ACC112 (cell line): ENCODE data around the gene MUC4.
"Not testable (repeated sequence)": the region's sequence is repeated elsewhere in the genome, so short reads cannot be mapped to it uniquely, and the experiment has no call there.

Source experiments
- H2AFZ ChIP-seq: fragments of 200-600 bp; sonication (generic); one replicate; pipeline ENCODE4 v1.6.0; 2017; ENCODE audit warnings: antibody characterized with exemption, low read length; ENCODE audit not compliant: unreplicated experiment
- H3K27ac ChIP-seq: fragments of 200-600 bp; sonication (generic); 2 replicates; pipeline ENCODE4 v1.5.1; 2014; ENCODE audit warnings: low read depth, mild to moderate bottlenecking, antibody characterized with exemption, low read length, moderate library complexity
- H3K27me3 ChIP-seq: fragments of 200-600 bp; sonication (generic); 2 replicates; pipeline ENCODE4 v1.6.1; 2014; ENCODE audit warnings: mild to moderate bottlenecking, antibody characterized with exemption, low read length, moderate library complexity, mixed read lengths; ENCODE audit not compliant: insufficient read depth
- H3K36me3 ChIP-seq: fragments of 200-600 bp; sonication (generic); 2 replicates; pipeline ENCODE4 v1.6.1; 2016; ENCODE audit warnings: mild to moderate bottlenecking, antibody characterized with exemption, low read length, moderate library complexity, mixed read lengths; ENCODE audit not compliant: insufficient read depth
- H3K4me1 ChIP-seq: fragments of 200-600 bp; sonication (generic); one replicate; pipeline ENCODE4 v1.6.1; 2016; ENCODE audit warnings: low read length, mixed read lengths; ENCODE audit not compliant: insufficient read depth, unreplicated experiment, control insufficient read depth
- H3K4me3 ChIP-seq: fragments of 200-600 bp; sonication (generic); 2 replicates; pipeline ENCODE4 v1.5.1; 2014; ENCODE audit warnings: mild to moderate bottlenecking, low read depth, low read length
- H3K79me2 ChIP-seq: fragments of 200-600 bp; sonication (generic); one replicate; pipeline ENCODE4 v1.6.0; 2016; ENCODE audit warnings: low read length; ENCODE audit not compliant: control insufficient read depth, unreplicated experiment, insufficient read depth

MUC4 gene

DNA sequence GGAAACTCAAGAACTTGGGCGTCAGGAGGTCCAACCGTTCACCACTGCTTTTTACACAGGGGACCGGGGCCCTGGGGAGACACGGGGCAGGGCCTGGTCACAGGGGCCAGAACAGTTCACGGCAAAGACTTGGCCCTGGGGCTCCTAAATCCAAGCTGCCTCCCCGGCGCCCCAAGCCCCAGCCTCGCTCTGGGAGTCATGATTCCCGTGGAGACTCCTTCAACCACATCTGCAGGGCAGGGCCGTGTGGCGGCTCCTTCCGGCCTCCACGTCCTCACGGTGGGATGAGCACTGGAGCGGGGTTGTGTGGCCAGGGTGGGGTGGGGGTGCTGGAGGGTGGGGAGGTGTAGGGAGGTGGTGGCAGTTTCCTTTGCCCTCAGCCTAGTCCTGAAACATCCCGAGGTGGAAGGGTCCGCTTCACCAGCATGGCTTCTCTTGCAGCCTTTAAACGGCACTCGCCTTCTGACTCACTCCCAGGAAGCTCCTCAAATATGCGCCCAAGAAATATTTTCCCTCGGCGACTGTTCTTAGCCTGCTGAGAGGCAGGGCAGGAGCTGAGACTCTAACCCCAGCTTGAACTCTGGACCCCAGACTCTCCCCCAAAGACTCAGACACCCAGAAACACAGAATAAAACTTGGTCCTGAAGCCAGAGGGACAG, 1.8 kb downstream of the MUC4 start:
- no peak overlapping the region for H2AFZ ChIP-seq

DNA sequence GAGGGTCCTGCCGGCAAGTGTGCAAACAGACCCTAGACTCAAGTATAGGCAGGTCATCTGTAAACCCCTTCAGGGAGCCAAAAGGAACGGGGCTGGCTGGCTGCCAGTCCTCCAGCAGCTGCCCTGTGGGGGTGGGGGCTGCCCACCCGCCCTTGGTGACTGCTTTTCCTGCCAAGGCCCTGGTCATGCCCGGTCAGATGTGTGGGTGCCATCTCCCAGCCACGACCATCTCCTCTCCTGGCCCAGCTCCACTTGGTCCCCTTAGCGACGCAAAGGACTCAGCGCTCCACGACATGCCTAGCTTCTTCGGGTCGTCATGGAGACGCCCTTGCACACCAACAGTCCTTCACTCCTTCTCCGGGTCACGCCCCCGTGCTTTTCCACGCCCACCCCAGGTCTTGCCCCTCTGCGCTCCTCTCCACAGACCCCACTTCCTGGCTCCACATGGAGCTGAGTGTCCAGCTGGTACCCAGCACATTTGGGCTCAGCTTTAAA, 2.4 kb downstream of the MUC4 start:
- Histone ChIP-seq H3K27me3 (peaks cover 32% of the 10 kb centered on the region), H3K36me3 (no peaks in the 10 kb centered on the region), H3K4me1 (no peaks in the 10 kb centered on the region), H3K79me2 (no peaks in the 10 kb centered on the region), H3K4me3 (no peak overlapping the region), H3K27ac (no peak overlapping the region), H2AFZ (no peak overlapping the region)

More for the DNA sequence above, 1.8 kb downstream of the MUC4 start:
- Histone ChIP-seq H3K4me3 (no peak overlapping the region), H3K79me2 (no peaks in the 10 kb centered on the region), H3K36me3 (no peaks in the 10 kb centered on the region), H3K27me3 (peaks cover 30% of the 10 kb centered on the region), H3K27ac (no peak overlapping the region), H3K4me1 (no peaks in the 10 kb centered on the region)

DNA sequence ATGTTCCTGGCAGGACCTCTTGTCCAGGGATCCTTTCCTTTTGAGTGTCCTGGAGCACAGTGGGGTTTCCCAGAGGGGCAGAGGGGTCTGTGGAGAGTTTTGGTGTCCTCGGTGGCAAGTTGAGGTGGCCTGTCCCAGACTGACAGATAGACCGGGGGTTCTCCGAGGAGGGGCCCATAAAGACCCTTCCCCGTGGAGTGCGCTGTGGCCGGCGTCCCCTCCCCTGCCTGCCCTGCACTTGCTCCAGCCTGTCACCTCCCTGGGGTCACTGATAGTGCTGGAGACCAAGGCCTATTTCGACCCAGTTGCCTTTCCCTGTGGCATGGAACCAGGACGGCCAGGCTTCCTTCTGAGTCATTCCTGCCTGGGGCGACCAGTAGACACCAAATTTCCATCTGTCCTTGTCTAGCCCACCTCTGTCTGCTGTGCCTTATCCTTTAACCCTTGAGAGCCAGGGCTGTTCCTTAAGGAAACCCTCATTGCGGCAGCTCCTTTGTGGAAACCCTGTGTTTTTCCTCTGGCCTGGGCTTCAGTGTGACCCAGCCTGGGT, 2.9 kb downstream of the MUC4 start:
- H3K79me2 ChIP-seq, result no peaks in the 10 kb centered on the region
- no peak overlapping the region for H3K27ac ChIP-seq
- H3K36me3 ChIP-seq, result no peaks in the 10 kb centered on the region
- H2AFZ ChIP-seq, result no peak overlapping the region
- no peaks in the 10 kb centered on the region for H3K4me1 ChIP-seq
- no peak overlapping the region for H3K4me3 ChIP-seq
- peaks cover 38% of the 10 kb centered on the region for H3K27me3 ChIP-seq

DNA sequence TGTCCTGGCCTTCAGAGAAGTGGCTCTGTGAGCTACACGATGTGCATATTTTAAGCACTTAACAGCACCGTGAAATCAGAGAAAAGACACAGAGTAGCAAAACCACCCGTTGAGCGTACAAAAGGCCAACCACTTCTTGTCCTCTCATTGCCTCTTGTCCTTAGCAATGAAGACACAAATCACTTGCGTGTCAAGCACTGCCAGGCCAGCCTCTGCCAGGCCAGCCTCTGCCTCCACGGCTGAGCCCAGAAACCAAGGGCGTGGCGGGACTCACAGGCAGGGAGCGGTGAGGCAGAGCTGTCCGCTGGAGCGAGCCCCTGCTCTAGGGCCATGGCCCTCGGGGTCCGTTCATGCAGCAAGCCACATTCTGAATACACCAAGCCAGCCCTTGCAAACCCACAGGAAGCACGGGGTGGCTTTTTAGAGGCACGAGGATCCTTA, 4.0 kb downstream of the MUC4 start:
- H3K79me2 ChIP-seq, result no peaks in the 10 kb centered on the region
- H3K27ac ChIP-seq, result no peak overlapping the region
- H3K36me3 ChIP-seq, result no peaks in the 10 kb centered on the region
- H3K4me1 ChIP-seq, result no peaks in the 10 kb centered on the region
- H2AFZ ChIP-seq, result no peak overlapping the region
- H3K27me3 ChIP-seq, result peaks cover 43% of the 10 kb centered on the region
- no peak overlapping the region for H3K4me3 ChIP-seq

DNA sequence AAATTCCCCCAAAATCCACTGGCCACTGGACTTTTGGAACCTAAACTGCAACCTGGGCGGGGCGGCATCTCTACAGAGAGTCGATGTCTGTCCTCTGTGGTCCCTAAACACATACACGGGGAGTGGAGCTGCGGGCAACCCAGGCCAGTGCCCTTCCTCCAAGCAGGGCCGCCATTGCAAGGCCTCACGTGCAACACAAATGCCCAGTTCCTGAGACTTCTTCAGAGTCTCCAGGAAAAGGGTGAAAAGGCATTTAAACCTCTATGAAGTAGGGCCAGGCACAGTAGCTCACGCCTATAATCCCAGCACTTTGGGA, 4.9 kb downstream of the MUC4 start:
- Histone ChIP-seq H3K27me3 (peaks cover 43% of the 10 kb centered on the region), H3K4me3 (no peak overlapping the region), H3K27ac (no peak overlapping the region), H3K79me2 (no peaks in the 10 kb centered on the region), H2AFZ (no peak overlapping the region), H3K4me1 (no peaks in the 10 kb centered on the region), H3K36me3 (no peaks in the 10 kb centered on the region)

DNA sequence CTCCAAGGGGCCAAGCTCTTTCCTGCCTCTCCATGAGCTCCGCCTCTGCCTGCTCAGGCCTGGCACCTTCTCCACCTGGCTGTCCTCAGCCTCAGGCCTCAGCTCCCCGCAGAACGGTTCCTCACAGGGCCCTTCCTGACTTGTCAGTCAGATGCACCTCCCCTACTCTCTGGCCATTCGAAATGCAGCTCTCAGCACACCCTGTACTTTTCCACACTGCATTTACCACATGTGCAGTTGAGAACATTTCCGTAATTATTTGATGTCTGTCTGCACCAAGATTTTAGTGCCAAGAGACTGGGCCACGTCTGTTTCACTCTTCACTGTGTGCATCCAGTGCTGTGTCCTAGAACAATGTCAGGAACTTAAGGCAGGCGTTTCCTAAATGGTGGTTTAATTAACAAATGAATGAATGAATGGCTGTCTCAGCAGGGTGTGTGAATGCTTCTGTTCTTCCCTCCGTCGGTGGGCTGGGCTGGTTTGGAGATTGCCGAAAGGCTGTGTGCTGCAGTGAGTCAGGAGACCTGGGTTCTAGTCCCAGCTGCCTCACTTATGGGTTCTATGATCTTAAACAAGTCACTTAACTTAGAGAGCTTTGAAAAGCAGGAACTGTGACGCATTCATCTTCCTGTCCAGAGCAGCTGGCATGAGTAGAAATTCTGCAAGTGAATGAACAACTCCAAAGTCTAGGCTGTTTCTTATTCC, 5.4 kb downstream of the MUC4 start:
- Histone ChIP-seq H3K27me3 (peaks cover 43% of the 10 kb centered on the region), H3K27ac (no peak overlapping the region), H3K36me3 (no peaks in the 10 kb centered on the region), H3K79me2 (no peaks in the 10 kb centered on the region), H3K4me1 (no peaks in the 10 kb centered on the region), H2AFZ (no peak overlapping the region), H3K4me3 (no peak overlapping the region)

DNA sequence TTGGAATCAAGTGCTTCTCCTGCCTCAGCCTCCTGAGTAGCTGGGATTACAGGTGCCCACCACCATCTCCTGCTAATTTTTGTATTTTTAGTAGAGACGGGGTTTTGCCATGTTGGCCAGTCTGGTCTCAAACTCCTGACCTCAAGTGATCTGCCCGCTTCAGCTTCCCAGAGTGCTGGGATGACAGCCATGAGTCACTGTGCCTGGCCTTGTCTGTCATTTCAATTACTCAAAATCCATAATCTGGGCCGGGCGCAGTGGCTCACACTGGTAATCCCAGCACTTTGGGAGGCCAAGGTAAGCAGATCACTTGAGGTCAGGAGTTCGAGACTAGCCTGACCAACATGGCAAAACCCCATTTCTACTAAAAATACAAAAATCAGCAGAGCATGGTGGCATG, 6.1 kb downstream of the MUC4 start:
- not testable (repeated sequence) for H3K4me1 ChIP-seq, H3K36me3 ChIP-seq, H3K4me3 ChIP-seq, H3K79me2 ChIP-seq, H3K27ac ChIP-seq, H2AFZ ChIP-seq
- peaks cover 47% of the 10 kb centered on the region for H3K27me3 ChIP-seq

DNA sequence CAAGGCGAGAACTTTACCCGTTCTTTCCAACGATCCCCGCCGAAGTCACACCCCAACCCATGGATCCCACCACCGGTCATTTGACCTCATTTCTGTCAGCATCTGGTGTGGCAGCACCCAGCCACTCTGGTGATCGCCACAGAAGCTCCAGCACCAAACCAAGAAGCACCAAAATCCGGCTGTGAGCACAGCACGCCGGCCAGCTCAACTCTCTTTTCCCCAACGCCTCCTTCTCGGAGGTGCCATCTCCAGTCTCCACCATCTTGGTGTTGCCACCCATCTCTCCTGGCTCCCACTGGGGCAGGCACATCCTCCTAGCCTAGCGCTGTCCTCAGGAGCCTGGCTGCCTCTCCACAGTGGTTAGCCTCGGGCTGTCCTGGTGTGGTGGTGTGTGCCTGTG, 6.5 kb downstream of the MUC4 start:
- Histone ChIP-seq H3K4me1 (no peaks in the 10 kb centered on the region), H3K36me3 (no peaks in the 10 kb centered on the region), H3K27me3 (peaks cover 51% of the 10 kb centered on the region), H2AFZ (no peak overlapping the region), H3K27ac (no peak overlapping the region), H3K79me2 (no peaks in the 10 kb centered on the region), H3K4me3 (no peak overlapping the region)

DNA sequence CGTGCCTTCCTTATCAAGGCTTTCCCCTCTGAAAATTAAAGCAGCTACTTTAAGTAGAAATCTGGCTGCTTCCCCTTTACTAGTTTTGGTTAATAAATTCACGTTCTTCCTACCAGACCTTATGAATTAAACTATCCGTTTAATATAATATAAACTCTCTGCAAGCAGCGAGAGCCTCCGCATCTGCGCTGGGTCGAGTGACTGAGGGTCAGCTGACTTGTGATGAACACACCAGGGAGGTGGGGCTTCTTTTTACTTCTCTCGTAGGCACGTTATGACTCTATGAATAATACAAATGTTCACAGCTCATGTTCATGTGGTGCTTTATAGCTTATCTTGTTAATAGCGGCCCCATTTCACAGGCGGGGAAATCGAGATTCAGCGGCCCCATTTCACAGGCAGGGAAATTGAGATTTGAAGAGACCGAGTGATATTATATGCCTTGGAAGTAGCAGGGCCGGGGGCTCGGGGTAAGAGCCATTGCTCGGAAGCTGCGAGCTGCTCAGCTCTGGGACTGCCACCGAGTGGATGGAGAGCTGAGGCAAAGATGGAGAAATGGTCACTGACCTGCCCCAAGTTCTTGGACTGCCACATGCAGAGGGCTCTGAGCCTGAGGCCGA, 8.3 kb downstream of the MUC4 start:
- Histone ChIP-seq H3K79me2 (no peaks in the 10 kb centered on the region), H3K27me3 (peaks cover 52% of the 10 kb centered on the region), H3K4me1 (no peaks in the 10 kb centered on the region), H2AFZ (peak overlapping the region; percentile 80), H3K36me3 (no peaks in the 10 kb centered on the region), H3K4me3 (peak overlapping the region; percentile 70), H3K27ac (no peak overlapping the region; the same call in 1 of the 2 replicates)

DNA sequence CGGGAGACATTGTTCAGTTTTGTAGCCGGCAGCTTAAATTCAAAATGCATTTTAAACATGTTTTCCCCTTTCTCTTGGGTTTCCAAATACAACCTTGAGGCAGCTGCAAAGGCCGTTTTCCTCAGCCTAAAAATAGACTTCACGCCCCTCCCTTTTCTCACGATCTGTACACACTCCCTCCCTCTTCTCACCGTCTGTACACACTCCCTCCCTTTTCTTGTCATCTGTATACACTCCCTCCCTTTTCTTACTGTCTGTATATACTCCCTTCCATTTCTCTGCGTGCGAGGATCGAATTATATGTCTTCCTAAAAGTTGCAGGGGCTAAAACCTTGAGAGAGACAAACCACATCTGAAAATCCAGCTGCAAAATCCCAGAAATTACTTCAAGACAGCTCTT, 8.9 kb downstream of the MUC4 start:
- Histone ChIP-seq H3K79me2 (no peaks in the 10 kb centered on the region), H3K36me3 (no peaks in the 10 kb centered on the region), H3K4me1 (no peaks in the 10 kb centered on the region), H3K27me3 (peaks cover 52% of the 10 kb centered on the region), H2AFZ (peak overlapping the region; percentile 80), H3K4me3 (peak overlapping the region; percentile 70), H3K27ac (no peak overlapping the region; the same call in 1 of the 2 replicates)
